GM21619 (cell line): ENCODE data around the gene ESRRG.
"Not testable (repeated sequence)": the region's sequence is repeated elsewhere in the genome, so short reads cannot be mapped to it uniquely, and the experiment has no call there.

ENCODE experiments used
- ATAC-seq: cut with Tn5 transposase; IDR thresholded peaks from one replicate; pipeline ENCODE4 v1.9.1; 2021; ENCODE audit not compliant: unreplicated experiment

ESRRG gene

DNA sequence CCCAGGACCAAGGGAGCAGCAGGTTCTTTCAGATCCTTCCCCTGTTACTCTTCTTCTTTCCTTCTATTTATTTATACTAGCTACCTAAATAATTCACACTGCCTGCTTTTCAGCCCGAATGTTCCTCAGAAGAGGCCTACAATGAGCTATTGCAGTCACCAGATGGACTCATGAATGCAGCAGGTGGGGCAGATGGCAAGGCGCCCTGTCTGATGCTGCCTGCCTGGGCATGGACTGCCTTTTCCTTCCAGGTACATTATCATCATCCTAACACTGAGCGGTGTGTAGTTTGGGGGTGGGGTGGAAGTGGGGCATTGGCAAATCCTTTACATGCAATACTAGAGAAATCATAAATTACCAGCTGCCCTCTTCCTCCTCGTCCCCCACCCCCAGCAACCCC is 17.6 kb downstream of the ESRRG start:
- ATAC-seq = no peak

DNA sequence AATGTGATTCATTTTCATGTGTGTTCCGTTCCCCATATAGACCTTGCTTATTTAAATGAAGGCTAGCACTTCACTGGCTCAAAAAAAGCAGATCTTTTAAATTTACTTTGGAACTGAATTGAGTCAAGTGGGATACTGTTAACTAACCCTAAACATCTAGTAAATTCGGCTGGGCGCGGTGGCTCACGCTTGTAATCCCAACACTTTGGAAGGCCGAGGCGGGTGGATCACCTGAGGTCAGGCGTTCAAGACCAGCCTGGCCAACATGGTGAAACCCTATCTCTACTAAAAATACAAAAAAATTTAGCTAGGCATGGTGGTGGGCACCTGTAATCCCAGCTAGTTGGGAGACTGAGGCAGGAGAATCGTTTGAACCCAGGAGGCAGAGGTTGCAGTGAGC is 19.2 kb downstream of the ESRRG start:
- ATAC-seq = not testable (repeated sequence)

DNA sequence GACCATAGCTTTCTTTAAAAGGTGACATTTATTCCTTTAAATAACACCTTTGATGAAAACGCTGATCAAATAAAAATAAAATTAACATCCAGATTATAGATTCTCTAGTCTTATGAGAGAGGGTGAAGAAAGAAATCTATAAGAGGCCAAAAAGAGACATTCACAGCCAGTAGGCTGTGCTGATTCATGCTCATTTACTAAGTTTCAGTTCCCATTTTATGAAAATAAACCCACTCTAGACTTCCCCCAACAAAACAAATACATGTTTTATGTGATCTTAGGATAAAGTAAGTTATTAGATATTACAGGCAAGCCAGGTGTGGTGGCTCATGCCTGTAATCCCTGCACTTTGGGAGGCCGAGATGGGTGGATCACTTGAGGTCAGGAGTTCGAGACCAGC is 21.1 kb downstream of the ESRRG start:
- ATAC-seq = peak; percentile 79

DNA sequence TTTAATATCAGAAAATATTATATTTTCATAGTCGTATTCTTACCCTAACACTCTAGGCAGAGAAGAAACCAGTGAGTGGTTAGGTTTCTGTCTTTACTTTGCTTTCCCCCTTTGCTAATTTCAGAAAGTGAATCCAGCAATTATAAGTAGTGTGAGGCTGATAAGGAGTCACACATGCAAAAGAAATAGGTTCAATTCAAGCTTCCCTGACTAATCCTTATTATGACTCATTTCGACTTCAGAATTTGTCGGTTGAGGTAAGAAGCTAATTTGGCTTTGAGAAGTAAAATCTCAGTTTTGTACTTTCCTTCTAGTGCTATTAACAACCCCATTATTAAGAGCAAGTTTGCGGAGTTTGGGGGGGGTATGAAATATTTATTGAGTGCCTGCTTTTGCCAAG is 22.4 kb downstream of the ESRRG start:
- ATAC-seq = no peak

DNA sequence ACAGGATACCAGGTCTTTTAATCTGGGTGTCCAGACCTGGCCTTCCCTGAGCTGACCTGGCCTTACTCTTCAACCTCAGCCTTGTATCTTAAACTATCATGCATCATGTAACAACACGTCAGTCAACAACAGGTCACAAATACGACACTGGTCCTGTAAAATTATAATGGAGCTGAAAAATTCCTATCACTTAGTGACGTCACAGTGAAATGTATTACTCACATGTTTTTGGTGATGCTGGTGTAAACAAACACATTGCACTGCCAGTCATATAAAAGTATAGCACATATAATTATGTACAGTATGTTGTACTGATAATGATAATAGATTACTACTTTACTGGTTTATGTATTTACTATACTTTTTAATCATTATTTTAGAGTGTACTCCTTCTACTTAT is 31.5 kb downstream of the ESRRG start:
- ATAC-seq = no peak

DNA sequence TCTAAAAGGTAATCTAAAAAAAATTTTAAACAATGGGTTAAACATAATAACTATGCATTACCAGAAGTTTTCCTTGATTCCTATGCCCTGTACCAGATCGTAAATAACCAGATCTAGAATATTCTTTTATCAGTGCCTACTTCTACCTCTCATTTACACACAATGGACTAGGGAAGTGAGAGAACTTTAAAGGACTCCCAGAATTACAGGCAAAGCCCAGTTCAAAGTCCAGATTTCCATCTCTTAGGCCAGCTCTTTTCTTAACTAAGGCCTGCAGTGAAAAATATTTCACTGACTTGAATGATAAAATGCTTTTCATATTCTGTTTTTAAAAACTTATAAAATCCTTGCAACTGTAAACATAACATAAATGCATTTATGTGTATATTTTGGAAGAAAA is 32.6 kb downstream of the ESRRG start:
- ATAC-seq = no peak

DNA sequence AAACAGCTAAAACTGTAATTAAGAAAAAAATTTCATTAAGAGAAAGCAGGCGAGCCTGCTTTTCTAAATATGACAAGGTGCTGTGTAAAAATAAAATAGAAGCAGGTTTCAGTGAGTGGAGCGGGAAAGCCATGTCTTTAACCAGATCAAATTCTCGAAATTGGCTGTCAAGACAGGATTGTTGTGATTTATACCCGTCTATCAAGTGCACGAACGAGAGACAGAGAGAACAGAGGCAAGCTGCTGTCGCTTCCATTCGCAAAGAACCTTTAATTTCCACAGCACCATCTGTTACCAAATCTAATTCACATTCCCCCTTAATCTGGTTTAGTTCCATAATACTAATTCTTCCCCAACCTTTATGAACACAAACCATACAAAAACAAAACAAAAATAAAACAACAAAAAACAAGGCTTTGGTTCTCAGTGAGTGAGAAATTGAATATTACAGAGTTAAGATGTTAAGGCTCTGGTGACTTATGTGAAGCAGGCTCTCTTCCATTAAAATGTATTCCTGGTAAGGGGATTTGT is 35.0 kb downstream of the ESRRG start:
- ATAC-seq = no peak

DNA sequence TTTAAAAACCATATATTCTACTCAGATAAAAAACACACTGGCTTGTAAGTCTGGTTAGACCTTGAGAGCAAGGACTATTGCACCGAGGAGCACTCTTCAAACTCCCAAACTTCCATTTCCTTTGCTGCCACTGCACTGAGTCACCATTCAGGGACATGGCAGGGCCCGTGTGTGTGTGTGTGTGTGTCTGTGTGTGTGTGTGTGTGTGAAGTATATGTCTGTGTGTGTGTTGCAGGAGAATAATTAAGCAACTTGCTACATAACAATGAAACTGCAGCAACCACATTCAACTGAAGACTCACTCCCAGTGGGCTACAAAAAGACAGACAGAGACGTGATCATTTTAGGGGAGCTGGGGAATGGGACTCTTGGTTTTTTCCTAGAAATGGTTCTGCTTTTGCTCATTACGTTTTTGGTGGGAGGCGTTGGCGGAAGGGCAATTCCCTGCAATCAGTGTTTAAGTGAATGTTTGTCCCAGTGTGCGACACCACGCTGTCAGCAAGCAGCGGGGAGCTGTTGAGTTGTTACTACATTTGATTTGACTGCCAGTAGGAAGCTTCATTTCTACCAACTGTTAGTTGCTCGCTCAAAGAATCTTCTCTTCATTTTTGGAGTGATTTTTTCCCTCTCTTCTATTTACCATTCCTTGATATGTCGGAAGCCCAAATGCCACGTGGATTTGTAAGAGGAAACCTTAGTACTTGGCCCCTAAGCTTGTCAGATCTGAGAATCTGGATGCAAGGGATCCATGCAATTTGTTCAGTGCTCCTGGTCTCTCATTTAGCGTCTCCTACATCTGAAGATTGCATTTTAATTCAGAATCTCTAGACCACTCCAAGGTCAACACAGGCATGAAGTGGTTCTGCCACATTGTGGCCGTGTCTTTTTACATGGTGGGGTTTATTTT is 36.1 kb downstream of the ESRRG start:
- no peak for ATAC-seq

DNA sequence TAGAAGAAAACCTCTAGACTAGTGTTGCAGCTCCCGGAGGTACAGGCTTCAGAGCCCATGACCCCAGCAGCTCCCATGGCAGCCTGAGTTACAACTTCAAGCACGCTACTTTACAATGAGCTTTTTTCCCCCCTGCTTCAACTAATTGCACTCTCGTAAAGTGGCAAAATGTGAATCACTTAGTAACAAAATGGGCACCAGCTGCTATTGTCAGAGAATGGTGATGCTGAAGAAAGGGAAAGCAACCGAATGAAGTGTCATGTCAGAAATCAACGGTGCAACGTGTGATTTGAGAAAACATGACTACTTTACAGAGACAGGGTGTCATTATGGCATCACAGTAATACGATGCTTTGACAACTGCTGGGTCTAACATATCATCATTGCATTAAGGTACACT is 40.5 kb downstream of the ESRRG start:
- no peak for ATAC-seq

DNA sequence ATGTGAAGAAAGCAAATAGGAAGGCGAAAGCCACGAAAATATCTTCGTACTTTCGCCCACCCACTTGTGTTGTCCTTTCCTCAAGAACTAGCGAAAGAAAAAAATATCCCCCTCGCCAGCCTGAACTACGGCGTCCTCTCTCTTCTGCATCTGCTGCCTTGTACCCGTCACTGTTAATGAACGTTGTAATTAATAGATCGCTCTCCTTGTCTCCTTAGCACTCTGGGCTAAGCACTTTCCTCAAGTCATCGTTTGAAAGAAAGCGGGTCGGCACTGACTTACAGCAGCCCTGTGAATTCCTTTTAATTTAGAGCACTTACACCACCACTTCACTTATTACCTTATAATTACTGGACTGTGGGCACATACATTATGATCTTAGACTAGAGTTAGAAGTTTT is 44.1 kb downstream of the ESRRG start:
- ATAC-seq = no peak

DNA sequence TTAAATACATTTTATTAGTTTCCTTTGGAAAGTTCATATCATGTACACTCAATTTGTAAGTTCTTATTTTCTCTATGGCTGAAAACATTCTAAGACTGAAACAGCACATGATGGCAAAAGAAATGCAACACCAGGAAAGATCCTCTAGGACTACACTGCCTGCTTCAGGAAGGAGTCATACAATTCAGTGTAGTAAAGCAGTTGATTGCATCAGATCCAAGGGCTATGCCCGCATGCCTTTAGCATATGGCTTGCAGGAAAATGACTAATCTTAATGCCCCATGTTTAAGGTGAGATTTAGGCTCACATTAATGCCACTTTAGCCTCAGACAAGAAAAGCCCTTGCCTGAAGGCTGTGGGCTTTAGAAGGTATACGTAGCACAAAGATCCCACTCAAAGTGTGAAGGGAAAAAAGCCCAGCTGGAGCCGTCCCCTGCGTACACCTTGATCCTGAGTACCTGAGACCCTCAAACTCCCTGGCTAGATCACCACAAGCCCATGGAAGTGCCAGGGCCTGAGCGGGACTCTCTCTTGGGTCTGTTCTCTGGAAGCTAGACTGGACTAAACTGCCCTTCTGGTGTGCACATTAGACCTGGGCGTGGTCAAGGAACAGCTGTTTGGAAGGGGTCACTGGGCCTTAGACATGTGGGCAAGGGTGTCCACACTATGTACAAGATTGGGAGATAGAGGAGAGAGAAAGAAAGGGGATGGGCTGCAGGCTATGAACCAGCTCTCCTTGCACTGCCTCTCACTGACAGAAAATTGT is 52.9 kb downstream of the ESRRG start:
- ATAC-seq = no peak

DNA sequence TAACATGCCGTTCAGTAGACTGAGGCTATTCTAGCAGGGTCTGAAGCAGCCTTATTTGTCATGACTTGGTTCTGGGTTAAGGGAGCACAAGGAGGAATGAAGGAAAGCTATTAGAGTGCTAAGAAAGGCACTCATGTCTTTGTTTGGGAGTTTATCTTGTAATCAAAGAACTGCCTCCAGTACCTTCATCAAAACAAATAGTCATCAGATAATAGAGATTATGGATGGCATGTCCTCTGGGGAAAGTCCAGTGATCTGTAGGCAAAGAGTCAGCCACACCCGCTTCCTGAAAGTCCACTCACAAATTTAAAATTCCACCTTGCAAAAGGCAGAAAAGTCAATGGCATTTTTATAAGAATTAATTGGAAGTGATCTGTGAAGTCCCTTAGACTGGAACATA is 56.8 kb downstream of the ESRRG start:
- no peak for ATAC-seq

DNA sequence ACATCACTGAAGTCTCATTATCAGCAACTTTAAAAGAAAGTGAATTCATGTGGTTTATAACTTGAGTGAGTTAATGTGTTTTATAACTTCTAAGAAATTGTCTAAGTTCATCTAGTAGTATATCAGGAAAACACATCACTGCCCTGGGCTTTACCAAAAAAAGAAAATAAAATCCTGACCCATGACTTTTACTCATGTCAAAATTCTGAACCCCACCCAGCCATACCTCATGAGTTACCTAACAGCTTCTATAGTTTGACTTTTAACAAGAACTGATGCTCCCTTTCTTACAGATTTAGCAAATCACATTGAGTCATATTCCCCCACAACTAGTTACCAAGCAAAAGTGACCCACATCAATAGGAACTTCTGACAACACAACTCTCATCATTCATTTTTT is 57.4 kb downstream of the ESRRG start:
- no peak for ATAC-seq

DNA sequence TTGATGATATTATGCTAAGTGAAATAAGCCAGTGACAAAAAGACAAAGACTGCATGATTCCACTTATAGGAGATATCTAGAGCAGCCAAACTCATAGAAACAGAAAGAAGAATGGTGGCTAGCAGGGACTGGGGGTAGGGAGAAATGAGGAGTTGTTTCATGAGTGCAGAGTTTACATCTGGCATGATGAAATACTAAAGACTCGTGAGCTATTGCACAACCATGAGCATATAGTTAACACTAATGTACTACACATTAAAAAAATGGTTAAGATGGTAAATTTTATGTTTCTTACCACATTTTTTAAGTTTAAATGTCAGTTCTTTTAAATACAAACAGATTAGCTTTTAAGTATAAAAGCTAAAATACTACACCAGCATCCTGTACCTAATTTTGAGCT is 57.8 kb downstream of the ESRRG start:
- ATAC-seq = no peak

DNA sequence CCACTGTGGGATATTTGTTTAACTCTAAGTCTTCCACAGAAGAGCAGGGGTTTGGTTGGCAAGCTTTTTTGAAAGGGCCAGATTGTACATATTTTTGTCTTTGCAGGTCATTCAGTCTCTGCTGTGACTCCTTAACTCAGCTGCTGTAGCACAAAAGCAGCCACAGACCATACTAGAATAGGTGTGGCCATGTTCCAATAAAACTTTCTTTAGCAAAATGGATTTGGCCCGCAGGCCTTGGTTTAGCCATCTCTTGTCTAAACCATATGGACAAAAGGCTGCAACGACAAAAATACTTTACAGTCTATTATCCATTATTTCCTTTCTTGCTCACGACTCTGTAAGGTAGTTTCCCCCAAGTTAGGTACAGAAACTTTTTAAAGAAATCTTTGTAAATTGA is 60.5 kb downstream of the ESRRG start:
- ATAC-seq = no peak

DNA sequence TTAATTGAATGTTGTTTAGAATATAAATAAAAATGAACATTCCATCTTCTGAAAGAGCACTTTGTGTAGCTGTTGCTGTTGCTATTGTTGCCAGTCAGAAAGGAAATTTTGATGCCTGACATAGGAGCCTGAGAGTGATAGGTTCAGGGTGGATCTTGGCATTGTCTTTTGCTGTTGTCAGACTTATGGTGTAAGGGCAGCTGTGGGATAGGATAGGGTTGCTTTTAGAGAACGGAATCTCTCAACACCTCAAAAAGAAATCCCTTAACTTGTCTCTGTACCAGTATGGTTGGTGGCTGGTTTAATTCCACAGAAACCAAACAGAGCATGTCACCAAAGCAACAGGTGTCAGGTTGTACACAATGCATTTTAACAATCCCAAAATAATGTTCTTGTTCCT is 62.7 kb downstream of the ESRRG start:
- ATAC-seq = no peak

DNA sequence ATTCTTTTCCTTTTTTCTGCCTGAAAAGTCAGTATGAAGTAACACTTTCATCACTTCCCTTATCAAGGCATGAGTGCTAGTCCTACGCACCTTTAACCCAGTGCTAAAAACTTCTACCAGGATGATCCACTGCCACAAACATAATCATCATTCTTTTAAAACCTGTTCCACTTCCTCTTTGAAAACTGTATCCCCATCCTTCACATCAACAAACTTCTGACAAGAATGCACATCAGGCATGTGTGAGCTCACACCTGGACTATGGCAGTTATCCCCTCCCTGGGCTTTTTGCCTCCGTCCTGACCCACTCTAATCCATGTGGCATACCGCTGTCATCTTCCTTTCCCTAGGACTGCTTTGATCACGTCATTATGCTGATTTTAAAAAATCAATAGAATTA is 70.2 kb downstream of the ESRRG start:
- ATAC-seq = no peak

DNA sequence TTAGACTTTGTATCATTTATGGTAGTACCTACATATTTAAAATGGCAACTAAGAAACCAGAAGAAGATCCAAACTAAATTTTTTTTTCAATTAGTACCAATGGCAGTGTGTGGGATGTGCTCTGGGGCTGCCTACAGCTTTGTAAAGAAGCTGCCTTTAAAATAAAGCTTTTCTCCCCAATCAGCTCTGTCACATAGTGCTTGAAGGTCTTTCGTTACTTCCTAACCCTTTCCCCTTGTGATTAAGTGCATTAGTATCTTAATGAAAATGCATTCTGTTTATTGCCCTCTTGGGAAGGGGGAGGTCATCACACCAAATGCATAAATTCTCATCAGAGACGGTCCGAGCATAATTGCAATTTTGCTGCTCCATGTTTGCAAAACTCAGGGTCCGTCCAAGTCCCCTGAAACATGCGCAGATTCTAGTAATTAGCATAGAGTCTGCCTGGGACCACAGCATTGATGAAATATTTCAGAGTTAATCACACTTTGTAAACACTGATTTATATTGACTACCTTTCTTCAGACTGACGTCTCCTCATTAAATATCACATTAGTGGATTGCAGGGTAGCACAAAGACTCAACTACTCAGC is 71.3 kb downstream of the ESRRG start:
- no peak for ATAC-seq

DNA sequence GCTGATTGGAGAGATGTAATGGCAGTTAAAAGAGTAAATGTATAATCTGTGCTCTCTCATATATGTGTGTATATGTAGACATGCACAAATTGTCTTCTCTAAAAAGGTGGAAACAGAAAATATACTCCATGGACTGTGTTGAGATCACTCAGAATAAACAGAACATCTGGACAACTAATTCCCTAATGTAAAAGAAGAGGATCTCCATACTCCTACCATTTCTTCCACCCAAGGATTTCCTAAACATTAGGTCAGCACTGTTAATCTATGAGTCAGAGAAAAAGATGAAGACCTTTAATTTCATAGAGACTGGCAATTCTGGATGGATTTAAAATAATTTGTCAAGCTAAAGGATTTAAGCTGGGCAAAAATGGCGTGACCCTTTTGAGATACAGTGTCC is 80.1 kb downstream of the ESRRG start:
- no peak for ATAC-seq

DNA sequence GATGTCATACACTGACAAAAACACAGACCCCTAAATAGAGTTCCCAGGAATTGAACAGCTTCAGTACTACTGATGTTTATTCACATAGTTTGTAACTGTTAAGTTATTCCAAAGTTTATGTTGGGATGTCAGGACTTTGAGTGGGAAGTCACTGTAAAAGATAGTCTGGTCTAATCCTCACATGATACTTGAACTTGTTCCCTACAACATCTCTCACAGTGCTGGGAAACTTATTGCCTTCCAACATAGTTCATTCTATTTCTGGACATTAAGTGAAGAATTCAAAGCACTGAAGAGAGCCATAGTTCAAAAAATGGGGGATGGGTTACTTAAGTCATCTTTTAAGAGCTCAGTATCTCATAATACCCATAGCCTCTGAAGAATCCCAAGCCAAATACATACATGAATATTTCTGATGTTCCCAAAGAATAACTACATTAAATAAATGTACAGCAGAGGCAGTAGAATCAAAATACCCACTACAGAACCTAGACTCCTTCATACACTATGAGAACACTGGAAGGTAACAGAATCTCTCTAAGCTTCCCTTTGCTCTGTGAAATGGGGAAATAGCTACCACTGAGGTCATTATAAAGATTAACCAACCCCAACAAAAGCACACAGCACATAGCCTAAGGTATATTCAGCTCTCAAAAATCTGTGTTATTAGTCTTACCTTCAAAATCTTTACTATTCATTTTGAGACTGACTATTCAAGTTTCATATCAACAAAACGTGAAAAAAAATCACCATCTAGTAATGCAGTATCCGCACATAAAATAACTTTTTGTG is 81.4 kb downstream of the ESRRG start:
- ATAC-seq = no peak

DNA sequence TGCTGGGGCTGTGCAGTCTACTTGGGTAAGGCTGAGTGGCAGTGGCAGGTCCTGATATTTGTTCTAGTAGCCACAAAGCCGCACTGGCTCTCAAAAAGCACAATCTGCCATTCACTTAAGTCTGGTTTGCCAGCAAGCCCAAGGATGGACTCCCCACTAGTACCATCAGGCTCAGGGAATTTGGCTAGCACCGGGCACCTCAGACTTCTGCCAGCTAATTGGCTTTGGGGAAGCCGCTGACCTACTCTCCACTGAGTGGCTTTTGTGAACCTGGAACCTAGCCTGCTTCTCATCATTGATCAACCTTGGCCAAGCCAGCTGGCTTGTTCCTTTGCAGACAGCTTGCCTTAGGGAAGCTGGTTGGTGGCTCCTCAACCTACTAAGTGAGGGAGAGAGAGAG is 83.1 kb downstream of the ESRRG start:
- ATAC-seq = no peak
